ENCODE data around the gene SCN8A.

Gene SCN8A

DNA sequence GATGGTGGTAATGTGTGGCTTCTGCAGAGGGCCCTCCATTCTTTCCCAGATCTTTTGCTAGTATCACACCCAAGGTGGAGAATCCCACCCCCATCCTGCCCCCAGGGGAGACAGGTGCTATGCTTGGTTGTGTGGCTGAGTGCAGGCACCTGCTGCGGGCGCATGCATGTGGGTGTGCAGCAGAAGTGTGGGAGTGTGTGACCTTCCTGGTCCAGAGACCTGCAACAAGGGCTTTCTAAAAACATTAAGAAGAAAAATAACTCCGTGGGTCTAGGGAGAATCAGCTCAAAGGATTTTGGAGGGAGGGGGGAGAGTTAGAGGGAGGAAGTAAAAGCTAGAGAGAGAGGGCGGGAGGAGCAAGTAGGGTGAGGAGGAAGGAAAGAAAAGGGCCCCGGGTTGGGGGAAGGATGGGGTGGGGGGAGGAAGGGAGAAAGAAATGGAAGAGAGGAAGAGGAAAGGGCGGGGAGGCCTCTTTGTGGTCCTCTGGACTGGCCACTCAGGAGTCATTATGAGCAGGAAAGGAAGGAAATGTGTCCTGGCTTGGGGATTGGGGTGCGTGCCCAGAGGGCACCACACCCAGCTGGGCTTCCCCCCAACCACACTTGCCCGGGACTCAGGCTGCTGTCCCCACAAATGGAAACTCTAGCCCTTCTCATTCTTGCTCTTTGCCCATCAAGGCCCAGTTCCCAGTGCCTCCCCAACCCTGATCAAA is 260.5 kb downstream of the SCN8A start:
- no peak overlapping the region for H3K4me3 ChIP-seq (ENCODE audit: low read depth, low read length)
- H2BK12ac ChIP-seq (ENCODE audit: low read length) = no peak overlapping the region
- H3K27ac ChIP-seq (ENCODE audit: low read depth, low read length) = no peak overlapping the region
- no peak overlapping the region for H3K4ac ChIP-seq (ENCODE audit: low read depth, low read length)
- no peak overlapping the region for H4K8ac ChIP-seq (ENCODE audit: low read depth, low read length)
- no peak overlapping the region for H2BK120ac ChIP-seq (ENCODE audit: insufficient read depth, low read length, poor library complexity)
- H3K4me2 ChIP-seq (ENCODE audit: low read length) = no peak overlapping the region
- peaks cover 19% of the 10 kb centered on the region for H3K79me2 ChIP-seq (ENCODE audit: control insufficient read depth, insufficient read depth, low read length, poor library complexity)
- H3K9ac ChIP-seq (ENCODE audit: low read length) = no peak overlapping the region
- peaks cover 28% of the 10 kb centered on the region for H3K79me1 ChIP-seq (ENCODE audit: low read length)
- H4K12ac ChIP-seq (ENCODE audit: low read depth, low read length) = no peak overlapping the region
- no peak overlapping the region for H3K18ac ChIP-seq (ENCODE audit: low read length)
- H3K36me3 ChIP-seq (ENCODE audit: control insufficient read depth in 1 of 2, insufficient read depth in 2 of 2, low read length in 2 of 2) = no peaks in the 10 kb centered on the region
- DNase-seq = peak in 1 of 2 donors; percentile 41
- H4K91ac ChIP-seq (ENCODE audit: low read depth, low read length) = no peak overlapping the region
- no peaks in the 10 kb centered on the region for H3K9me3 ChIP-seq (ENCODE audit: insufficient read depth, low read depth, low read length)
- H3K27me3 ChIP-seq (ENCODE audit: insufficient read depth, low read length) = no peaks in the 10 kb centered on the region
- H3K14ac ChIP-seq (ENCODE audit: low read length) = no peak overlapping the region
- H3K23ac ChIP-seq (ENCODE audit: low read length) = no peak overlapping the region
- no peak overlapping the region for H2BK5ac ChIP-seq (ENCODE audit: low read depth, low read length, poor library complexity)
- no peak overlapping the region for H2AFZ ChIP-seq (ENCODE audit: insufficient read depth, low read length, poor library complexity)
- H2AK5ac ChIP-seq (ENCODE audit: low read length) = no peak overlapping the region
- H3K4me1 ChIP-seq (ENCODE audit: control insufficient read depth in 1 of 2, insufficient read depth in 2 of 2, low read length in 2 of 2) = peaks cover 7 to 24% of the 10 kb centered on the region in 2 experiments
- WGBS (ENCODE audit: extremely low coverage, insufficient coverage, insufficient read length) = 100% methylated on average over 2 of the region's 8 CpGs

DNA sequence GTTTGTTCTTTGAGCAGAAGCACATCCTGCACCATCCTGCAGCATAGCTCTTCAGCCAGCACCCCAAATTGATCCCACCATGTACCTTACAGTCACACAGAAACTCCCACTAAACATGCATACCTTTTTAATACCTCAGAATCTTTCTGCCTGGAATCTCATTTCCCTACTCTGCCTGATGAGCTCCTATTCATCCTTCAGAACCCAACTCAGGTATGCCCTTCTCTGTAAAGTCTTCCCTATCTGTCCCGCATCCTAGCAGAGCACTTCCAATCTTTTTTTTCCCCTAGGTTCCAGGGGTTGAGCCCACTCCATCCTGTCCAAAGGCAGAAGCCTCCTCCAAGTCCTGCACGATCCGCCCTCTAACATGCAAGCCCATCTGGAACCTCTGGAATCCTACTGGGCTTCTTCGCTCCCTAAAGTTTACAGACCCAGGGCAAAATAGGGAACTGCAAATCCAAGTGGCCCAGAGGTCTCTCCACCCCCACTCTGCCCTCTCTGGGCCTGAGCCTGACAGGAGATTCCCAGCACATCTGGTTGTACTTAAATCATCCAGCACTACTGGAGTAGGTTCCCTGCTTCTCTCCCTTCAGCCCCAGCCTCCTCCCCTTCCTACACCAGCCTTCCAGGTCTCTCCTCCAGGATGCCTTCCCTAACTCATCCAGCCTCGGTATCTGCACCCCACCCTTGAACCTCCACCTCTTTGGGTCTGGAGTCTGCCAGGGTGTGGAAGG is 261.5 kb downstream of the SCN8A start:
- DNase-seq = no peak
- Histone ChIP-seq H3K23ac (ENCODE audit: low read length) (no peak overlapping the region), H3K18ac (ENCODE audit: low read length) (no peak overlapping the region), H2AFZ (ENCODE audit: insufficient read depth, low read length, poor library complexity) (no peak overlapping the region), H3K9me3 (ENCODE audit: insufficient read depth, low read depth, low read length) (no peaks in the 10 kb centered on the region), H3K14ac (ENCODE audit: low read length) (no peak overlapping the region), H3K4ac (ENCODE audit: low read depth, low read length) (no peak overlapping the region), H4K91ac (ENCODE audit: low read depth, low read length) (no peak overlapping the region), H2BK120ac (ENCODE audit: insufficient read depth, low read length, poor library complexity) (no peak overlapping the region), H3K9ac (ENCODE audit: low read length) (no peak overlapping the region), H3K4me2 (ENCODE audit: low read length) (no peak overlapping the region), H3K36me3 (ENCODE audit: control insufficient read depth in 1 of 2, insufficient read depth in 2 of 2, low read length in 2 of 2) (no peaks in the 10 kb centered on the region), H2AK5ac (ENCODE audit: low read length) (no peak overlapping the region), H3K4me3 (ENCODE audit: low read depth, low read length) (no peak overlapping the region), H3K27me3 (ENCODE audit: insufficient read depth, low read length) (no peaks in the 10 kb centered on the region), H3K4me1 (ENCODE audit: control insufficient read depth in 1 of 2, insufficient read depth in 2 of 2, low read length in 2 of 2) (peaks cover 7 to 22% of the 10 kb centered on the region in 2 experiments), H4K8ac (ENCODE audit: low read depth, low read length) (no peak overlapping the region), H2BK5ac (ENCODE audit: low read depth, low read length, poor library complexity) (no peak overlapping the region), H4K12ac (ENCODE audit: low read depth, low read length) (no peak overlapping the region), H3K79me2 (ENCODE audit: control insufficient read depth, insufficient read depth, low read length, poor library complexity) (peaks cover 11% of the 10 kb centered on the region), H3K79me1 (ENCODE audit: low read length) (peaks cover 24% of the 10 kb centered on the region), H3K27ac (ENCODE audit: low read depth, low read length) (no peak overlapping the region), H2BK12ac (ENCODE audit: low read length) (no peak overlapping the region)
- WGBS (ENCODE audit: extremely low coverage, insufficient coverage, insufficient read length) = no CpG with 5 or more reads among the region's 5 CpGs

GRCh38 chr12:51855586-51856428 is 264.8 kb downstream of the SCN8A start:
- WGBS (ENCODE audit: extremely low coverage, insufficient coverage, insufficient read length) = no CpG with 5 or more reads among the region's 21 CpGs
- Histone ChIP-seq H3K4me1 (ENCODE audit: control insufficient read depth in 1 of 2, insufficient read depth in 2 of 2, low read length in 2 of 2) (peaks cover 4 to 13% of the 10 kb centered on the region in 2 experiments), H3K79me1 (ENCODE audit: low read length) (peaks cover 12% of the 10 kb centered on the region)

GRCh38 chr12:51860986-51861385 is 270.0 kb downstream of the SCN8A start:
- WGBS (ENCODE audit: extremely low coverage, insufficient coverage, insufficient read length) = no CpG with 5 or more reads among the region's 3 CpGs
- Histone ChIP-seq H3K79me2 (ENCODE audit: control insufficient read depth, insufficient read depth, low read length, poor library complexity) (no peaks in the 10 kb centered on the region), H3K9me3 (ENCODE audit: insufficient read depth, low read depth, low read length) (no peaks in the 10 kb centered on the region), H3K4me1 (ENCODE audit: control insufficient read depth in 1 of 2, insufficient read depth in 2 of 2, low read length in 2 of 2) (peaks cover 24 to 31% of the 10 kb centered on the region in 2 experiments), H3K23ac (ENCODE audit: low read length) (no peak overlapping the region), H4K91ac (ENCODE audit: low read depth, low read length) (no peak overlapping the region), H3K79me1 (ENCODE audit: low read length) (peaks cover 20% of the 10 kb centered on the region), H4K8ac (ENCODE audit: low read depth, low read length) (no peak overlapping the region), H3K4me2 (ENCODE audit: low read length) (no peak overlapping the region), H3K14ac (ENCODE audit: low read length) (no peak overlapping the region), H3K4ac (ENCODE audit: low read depth, low read length) (no peak overlapping the region), H2BK120ac (ENCODE audit: insufficient read depth, low read length, poor library complexity) (no peak overlapping the region), H3K18ac (ENCODE audit: low read length) (no peak overlapping the region), H2AK5ac (ENCODE audit: low read length) (no peak overlapping the region), H2BK12ac (ENCODE audit: low read length) (no peak overlapping the region), H2AFZ (ENCODE audit: insufficient read depth, low read length, poor library complexity) (no peak overlapping the region), H3K27me3 (ENCODE audit: insufficient read depth, low read length) (no peaks in the 10 kb centered on the region), H4K12ac (ENCODE audit: low read depth, low read length) (no peak overlapping the region), H3K9ac (ENCODE audit: low read length) (no peak overlapping the region), H3K27ac (ENCODE audit: low read depth, low read length) (no peak overlapping the region), H3K4me3 (ENCODE audit: low read depth, low read length) (no peak overlapping the region), H3K36me3 (ENCODE audit: control insufficient read depth in 1 of 2, insufficient read depth in 2 of 2, low read length in 2 of 2) (no peaks in the 10 kb centered on the region), H2BK5ac (ENCODE audit: low read depth, low read length, poor library complexity) (no peak overlapping the region)
- no peak for DNase-seq

More at GRCh38 chr12:51855586-51856428, 264.8 kb downstream of the SCN8A start:
- Histone ChIP-seq H4K12ac (ENCODE audit: low read depth, low read length) (peak overlapping the region; percentile 50), H3K27ac (ENCODE audit: low read depth, low read length) (peak overlapping the region; percentile 78), H4K8ac (ENCODE audit: low read depth, low read length) (peak overlapping the region; percentile 80), H3K23ac (ENCODE audit: low read length) (no peak overlapping the region), H3K27me3 (ENCODE audit: insufficient read depth, low read length) (no peaks in the 10 kb centered on the region), H3K18ac (ENCODE audit: low read length) (peak overlapping the region; percentile 65), H3K4me2 (ENCODE audit: low read length) (peak overlapping the region; percentile 72), H3K4me3 (ENCODE audit: low read depth, low read length) (peak overlapping the region; percentile 24), H3K14ac (ENCODE audit: low read length) (peak overlapping the region; percentile 43), H4K91ac (ENCODE audit: low read depth, low read length) (peak overlapping the region; percentile 90), H3K9me3 (ENCODE audit: insufficient read depth, low read depth, low read length) (no peaks in the 10 kb centered on the region), H3K79me2 (ENCODE audit: control insufficient read depth, insufficient read depth, low read length, poor library complexity) (no peaks in the 10 kb centered on the region), H2BK5ac (ENCODE audit: low read depth, low read length, poor library complexity) (peak overlapping the region; percentile 54), H3K36me3 (ENCODE audit: control insufficient read depth in 1 of 2, insufficient read depth in 2 of 2, low read length in 2 of 2) (no peaks in the 10 kb centered on the region), H2BK12ac (ENCODE audit: low read length) (peak overlapping the region; percentile 68), H2AFZ (ENCODE audit: insufficient read depth, low read length, poor library complexity) (peak overlapping the region; percentile 77), H3K4ac (ENCODE audit: low read depth, low read length) (peak overlapping the region; percentile 43), H3K9ac (ENCODE audit: low read length) (no peak overlapping the region), H2AK5ac (ENCODE audit: low read length) (peak overlapping the region; percentile 75), H2BK120ac (ENCODE audit: insufficient read depth, low read length, poor library complexity) (peak overlapping the region; percentile 67)
- peak; percentile 73 to 80 for DNase-seq
